Astrocyte of the spinal cord (primary cell): Measurements from ENCODE around the gene TTC7B.
A peak's percentile ranks its signal among the peaks of the same experiment; 100 is the strongest.

ENCODE experiments used
- DNase-seq: peaks from one replicate; pipeline ENCODE4 v3.0.0; 2011; ENCODE audit warnings: low read depth, low spot score
- H3K4me3 ChIP-seq: 2 replicates; pipeline ENCODE4 v1.5.1; 2011; ENCODE audit warnings: low read depth, mild to moderate bottlenecking, low read length, moderate library complexity
- in situ Hi-C: cut with HindIII; loops from 2 replicates; pipeline ENCODE4 v1.10.0; 2017; ENCODE audit warnings: low sequenced_read_pairs
- TF ChIP-seq, protein P1 (sequence below): IDR thresholded peaks from 2 replicates; pipeline ENCODE4 v1.5.1; 2012; ENCODE audit warnings: low read depth, mild to moderate bottlenecking, low read length, inconsistent platforms

Gene TTC7B

DNA sequence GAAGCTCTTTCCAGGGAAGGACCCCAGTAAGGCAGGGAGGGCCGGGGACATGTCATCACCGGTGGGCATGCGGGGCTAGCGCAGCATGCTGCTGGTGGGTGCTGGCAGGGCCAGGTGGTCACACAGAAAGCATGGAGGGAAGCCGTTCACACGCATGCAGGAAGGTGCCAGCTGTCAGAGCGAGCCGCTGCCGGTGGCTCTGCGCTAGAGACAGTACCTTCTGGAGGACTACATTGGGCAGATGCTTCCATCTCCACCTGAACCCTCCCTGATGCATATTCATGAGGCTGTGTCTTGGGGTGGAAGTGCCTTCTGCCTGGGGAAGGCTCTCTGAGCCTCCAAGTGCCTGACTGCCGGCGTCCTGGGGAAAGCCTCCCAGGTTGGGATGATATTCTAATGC lies 215.6 kb downstream of the TTC7B start:
- TF ChIP-seq, protein P1, sequence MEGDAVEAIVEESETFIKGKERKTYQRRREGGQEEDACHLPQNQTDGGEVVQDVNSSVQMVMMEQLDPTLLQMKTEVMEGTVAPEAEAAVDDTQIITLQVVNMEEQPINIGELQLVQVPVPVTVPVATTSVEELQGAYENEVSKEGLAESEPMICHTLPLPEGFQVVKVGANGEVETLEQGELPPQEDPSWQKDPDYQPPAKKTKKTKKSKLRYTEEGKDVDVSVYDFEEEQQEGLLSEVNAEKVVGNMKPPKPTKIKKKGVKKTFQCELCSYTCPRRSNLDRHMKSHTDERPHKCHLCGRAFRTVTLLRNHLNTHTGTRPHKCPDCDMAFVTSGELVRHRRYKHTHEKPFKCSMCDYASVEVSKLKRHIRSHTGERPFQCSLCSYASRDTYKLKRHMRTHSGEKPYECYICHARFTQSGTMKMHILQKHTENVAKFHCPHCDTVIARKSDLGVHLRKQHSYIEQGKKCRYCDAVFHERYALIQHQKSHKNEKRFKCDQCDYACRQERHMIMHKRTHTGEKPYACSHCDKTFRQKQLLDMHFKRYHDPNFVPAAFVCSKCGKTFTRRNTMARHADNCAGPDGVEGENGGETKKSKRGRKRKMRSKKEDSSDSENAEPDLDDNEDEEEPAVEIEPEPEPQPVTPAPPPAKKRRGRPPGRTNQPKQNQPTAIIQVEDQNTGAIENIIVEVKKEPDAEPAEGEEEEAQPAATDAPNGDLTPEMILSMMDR = no peak
- H3K4me3 ChIP-seq = no peak overlapping the region
- DNase-seq = no peak
- in situ Hi-C loops = no loop called here

DNA sequence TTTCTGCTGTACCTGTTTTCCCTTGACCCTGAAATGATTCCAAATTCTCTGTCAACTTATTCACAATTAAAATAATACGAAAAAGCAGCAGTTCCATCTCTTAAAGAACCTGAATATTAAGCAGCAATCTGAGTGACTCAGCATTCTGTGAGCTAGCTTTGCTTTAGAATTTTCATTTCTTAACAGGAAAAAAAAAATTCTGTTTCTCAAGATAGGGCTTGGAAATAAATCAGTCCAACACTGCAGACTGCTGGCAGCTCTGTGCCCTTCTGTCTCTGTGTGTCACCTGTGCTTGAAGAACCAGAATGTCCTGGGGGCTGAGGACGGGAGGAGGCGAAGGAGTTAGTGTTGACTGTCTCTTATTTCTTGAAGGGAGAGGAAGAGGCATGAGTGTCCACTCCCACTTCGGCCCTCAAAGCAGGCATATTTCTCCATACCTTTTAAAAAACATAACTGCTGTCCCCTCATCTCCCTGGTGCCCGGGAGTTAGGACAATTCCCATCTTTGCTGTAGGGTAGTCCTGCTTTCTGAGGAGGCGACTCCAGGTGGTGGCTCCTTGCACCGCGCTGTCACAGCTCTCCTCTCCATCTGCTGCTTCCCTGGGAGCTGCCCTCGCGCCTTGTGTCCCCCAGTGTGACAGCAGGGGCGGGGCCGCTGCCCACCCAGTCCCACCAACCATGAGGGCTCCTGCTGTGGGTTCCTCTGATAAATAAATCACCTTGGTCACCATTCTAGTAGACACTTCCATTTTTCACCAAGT lies 216.3 kb downstream of the TTC7B start:
- in situ Hi-C loops = no loop called here
- no peak overlapping the region for H3K4me3 ChIP-seq
- DNase-seq = peak; percentile 24
- TF ChIP-seq, protein P1 = peak; percentile 10

DNA sequence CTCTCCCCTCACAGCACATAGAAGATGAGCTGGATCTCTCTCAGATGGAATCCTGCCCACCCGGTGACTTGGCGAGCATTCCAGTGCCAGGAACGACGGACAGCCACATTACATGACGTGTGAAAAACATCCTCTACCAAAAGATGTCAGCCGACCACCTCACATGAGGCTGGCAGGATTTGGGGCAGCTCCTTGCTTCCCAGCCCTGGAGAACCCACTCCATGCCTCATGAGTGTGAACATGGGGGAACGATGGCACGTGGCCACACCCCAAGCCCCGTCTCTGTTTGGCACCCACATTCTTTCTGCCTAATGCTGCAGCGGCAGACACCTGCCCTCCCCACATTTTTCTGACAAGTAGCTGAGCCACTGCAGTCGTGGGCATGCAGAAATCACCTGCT lies 216.9 kb downstream of the TTC7B start:
- TF ChIP-seq, protein P1 = no peak
- no peak for DNase-seq
- in situ Hi-C loops = no loop called here
- no peak overlapping the region for H3K4me3 ChIP-seq

DNA sequence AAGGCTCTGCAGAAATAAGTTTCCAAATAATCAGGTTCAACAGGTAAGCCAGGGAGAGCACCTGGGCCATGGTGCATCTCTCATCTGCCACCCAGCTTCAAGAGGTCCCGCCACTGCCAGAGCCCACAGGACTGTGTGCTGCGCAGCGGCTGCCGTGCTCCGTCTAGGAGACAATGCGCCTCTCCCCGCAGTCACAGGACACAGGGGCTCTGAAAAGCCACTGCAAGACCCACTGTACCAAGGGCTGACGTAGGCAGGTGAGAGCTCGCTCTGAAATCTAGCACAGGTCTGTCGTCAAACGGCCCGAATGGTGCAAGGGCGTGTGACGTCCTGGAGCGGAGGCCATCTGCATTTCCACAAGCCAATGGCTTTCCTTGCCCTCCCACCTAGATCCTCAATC lies 218.3 kb downstream of the TTC7B start:
- DNase-seq = no peak
- H3K4me3 ChIP-seq = no peak overlapping the region
- TF ChIP-seq, protein P1 = no peak
- in situ Hi-C loops = no loop called here

DNA sequence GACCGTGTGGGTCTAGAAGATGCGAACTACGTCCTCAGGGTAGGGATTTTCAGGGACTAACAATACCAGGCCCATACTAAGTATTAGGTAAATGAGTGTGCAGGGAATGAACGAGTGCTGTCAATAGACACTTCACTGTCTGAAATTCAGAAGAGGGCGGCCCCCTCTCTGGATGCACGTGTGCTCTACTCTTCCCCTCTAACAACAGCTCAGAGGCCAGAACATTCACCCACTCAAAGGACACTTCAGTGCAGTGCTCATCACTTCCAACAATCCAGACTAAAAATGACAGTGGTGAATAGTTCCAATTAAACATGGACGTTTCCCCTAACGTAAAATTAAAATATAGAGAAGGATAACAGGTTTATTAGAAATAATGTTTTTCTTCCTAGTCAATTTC lies 219.5 kb downstream of the TTC7B start:
- no peak overlapping the region for H3K4me3 ChIP-seq
- DNase-seq = no peak
- TF ChIP-seq, protein P1 = no peak
- in situ Hi-C loops = no loop called here

DNA sequence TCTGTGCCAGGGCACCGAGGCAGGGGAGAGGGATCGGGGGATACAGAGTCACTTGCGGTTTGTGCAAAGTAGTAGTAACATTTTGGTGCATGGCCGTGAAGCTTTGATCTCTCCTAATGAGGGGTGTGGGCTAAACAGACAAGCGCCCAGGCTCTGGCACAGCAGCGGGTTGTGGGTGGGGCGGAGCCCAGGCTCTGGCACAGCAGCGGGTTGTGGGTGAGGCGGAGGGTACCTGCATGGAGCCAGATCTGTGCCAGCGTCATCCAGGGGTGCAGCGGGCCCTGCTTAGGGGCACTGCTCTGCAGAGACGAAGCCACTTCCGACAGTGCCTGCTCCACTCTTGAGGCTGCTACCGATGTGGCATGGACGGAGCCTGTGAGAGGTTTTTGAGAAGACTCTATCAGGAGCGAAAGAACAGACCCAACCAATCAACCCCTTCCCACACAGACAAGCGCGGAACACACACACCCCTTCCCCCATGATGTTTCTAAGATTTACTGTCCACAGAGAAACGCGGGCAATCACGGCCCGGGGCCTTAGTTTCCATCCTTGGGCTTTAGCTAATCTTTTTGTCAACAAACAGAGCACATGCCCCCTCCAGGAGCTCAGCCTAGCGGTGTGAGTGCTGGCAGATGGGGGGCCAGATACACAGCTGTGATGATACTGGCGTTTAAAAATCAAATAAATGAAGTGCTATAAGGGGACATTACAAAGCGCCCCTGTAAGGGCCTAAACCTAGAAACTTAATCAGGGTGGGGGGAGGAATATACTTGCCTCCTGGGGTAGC lies 222.8 kb downstream of the TTC7B start:
- TF ChIP-seq, protein P1 = no peak
- DNase-seq = no peak
- H3K4me3 ChIP-seq = no peak overlapping the region
- in situ Hi-C loops = no loop called here
